Measurements from ENCODE around the gene TMEM213. TPM values are rescaled to one million over a fixed set of nuclear protein-coding genes. Genes with fewer than 3 reads are reported as not detected.

Gene TMEM213
- total RNA-seq, 6 experiments from 2014 or later = not detected

DNA sequence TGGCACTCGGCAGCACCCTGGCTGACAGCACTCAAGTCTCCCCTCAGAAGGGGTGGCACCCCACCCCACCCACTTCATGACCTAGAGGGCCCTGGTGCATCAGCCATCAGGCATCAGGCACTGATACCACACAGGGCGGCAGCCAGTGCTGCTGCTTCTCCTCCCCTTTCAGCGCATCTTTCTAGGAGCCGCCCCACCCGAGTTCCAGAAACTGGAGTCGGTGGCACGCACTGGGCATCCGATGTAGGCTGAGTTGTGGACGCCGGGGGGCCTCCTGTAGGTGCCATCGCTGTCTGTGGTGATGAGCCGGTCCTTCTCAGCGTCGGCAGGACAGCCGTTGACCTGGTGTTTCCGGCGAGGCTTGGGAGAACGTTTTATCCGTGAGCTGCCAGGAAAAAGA, 70.0 kb downstream of the TMEM213 start:
- Mint-ChIP-seq H3K27ac (no peak overlapping the region), H3K36me3 (ENCODE audit: low read depth) (peaks cover 29% of the 10 kb centered on the region), H3K4me1 (ENCODE audit: low read depth) (peaks cover 29% of the 10 kb centered on the region), H3K4me3 (no peak overlapping the region), H3K9me3 (no peaks in the 10 kb centered on the region), H3K27me3 (ENCODE audit: insufficient read depth) (peaks cover 6% of the 10 kb centered on the region)
- TF ChIP-seq, protein P1, sequence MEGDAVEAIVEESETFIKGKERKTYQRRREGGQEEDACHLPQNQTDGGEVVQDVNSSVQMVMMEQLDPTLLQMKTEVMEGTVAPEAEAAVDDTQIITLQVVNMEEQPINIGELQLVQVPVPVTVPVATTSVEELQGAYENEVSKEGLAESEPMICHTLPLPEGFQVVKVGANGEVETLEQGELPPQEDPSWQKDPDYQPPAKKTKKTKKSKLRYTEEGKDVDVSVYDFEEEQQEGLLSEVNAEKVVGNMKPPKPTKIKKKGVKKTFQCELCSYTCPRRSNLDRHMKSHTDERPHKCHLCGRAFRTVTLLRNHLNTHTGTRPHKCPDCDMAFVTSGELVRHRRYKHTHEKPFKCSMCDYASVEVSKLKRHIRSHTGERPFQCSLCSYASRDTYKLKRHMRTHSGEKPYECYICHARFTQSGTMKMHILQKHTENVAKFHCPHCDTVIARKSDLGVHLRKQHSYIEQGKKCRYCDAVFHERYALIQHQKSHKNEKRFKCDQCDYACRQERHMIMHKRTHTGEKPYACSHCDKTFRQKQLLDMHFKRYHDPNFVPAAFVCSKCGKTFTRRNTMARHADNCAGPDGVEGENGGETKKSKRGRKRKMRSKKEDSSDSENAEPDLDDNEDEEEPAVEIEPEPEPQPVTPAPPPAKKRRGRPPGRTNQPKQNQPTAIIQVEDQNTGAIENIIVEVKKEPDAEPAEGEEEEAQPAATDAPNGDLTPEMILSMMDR (IDR thresholded peaks at IDR 0.05) = no peak
- DNase-seq = no peak

DNA sequence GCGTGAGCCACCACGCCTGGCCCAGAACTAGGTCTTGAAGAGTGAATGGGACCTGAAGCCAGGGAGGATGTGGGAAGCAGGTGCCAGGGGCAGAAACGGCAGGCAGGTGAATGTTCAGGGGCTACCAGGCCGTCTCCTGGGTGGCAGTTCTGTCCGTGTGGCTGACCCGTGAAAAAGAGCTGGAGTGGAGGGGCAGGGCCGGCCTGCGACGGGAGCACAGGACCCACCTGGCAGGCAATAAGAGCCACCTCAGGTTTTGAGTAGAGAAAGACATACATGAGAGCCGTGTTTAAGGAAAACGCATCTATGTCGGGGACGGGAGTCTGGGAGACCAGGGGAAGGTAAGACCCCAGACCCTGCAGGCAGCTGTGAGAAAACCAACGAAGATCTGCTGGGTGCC, 70.9 kb downstream of the TMEM213 start:
- H3K36me3 Mint-ChIP-seq (ENCODE audit: low read depth) = peaks cover 23% of the 10 kb centered on the region
- no peaks in the 10 kb centered on the region for H3K9me3 Mint-ChIP-seq
- no peak overlapping the region for H3K4me3 Mint-ChIP-seq
- H3K4me1 Mint-ChIP-seq (ENCODE audit: low read depth) = peaks cover 38% of the 10 kb centered on the region
- no peak overlapping the region for H3K27ac Mint-ChIP-seq
- TF ChIP-seq, protein P1 (IDR thresholded peaks at IDR 0.05) = no peak
- H3K27me3 Mint-ChIP-seq (ENCODE audit: insufficient read depth) = peaks cover 6% of the 10 kb centered on the region
- DNase-seq = no peak

DNA sequence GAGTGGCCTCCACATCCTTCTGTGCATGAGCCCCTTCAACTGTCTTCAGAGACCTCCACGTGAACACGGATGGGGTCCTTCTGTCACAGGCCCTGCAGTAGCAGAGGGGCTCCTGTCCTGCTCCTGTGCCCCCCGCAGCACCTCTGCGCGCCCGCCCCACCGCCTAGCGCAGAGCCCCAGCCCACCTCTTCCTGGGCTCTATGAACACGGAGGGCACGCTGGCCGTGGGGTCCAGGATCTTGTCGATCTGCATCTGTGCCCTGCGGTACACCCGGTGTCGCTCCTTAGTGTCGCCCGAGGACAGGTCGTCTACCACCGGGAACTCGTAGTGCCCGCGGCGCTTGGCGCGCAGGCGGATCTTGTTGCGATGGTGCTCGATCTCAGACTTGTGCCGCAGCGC, 71.6 kb downstream of the TMEM213 start:
- Mint-ChIP-seq H3K9me3 (no peaks in the 10 kb centered on the region), H3K27me3 (ENCODE audit: insufficient read depth) (peaks cover 6% of the 10 kb centered on the region), H3K27ac (no peak overlapping the region), H3K4me3 (no peak overlapping the region), H3K4me1 (ENCODE audit: low read depth) (peaks cover 35% of the 10 kb centered on the region), H3K36me3 (ENCODE audit: low read depth) (peaks cover 17% of the 10 kb centered on the region)
- DNase-seq = no peak
- TF ChIP-seq, protein P1 (IDR thresholded peaks at IDR 0.05) = no peak

DNA sequence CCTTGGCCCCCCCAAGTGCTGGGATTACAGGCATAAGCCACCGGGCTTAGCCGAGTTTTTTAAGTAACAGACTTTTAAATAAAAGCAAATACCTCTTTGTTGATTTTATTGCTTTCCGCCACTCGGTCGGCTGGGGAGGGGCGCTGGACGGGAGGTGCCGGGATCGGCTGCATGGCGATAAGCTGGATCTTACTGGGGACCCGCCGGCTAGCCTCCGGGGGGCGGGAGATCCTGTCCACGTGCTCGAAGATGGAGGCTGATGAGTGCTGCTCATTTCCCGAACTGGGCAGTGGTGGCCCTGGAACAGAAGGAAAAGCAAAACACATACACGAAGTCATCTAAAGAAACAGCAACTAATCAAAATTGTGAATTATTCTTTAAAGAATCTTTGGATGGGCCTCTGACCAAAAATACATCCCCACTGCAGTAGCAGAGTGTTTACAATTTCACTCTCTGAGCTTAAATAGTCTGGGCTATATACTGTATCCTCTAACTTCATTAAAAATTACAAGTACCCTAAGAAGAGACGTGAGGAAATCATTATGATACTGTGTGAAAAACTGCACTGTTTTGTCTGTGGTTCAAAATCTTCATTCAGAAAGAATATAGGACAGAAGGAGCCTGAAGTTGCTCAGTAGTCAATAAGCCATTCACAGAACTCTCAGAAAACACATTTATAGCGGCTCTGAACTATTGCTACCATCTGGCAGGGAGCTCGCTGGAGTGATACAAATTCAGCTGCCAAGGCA, 73.4 kb downstream of the TMEM213 start:
- Mint-ChIP-seq H3K36me3 (ENCODE audit: low read depth) (peaks cover 14% of the 10 kb centered on the region), H3K4me3 (no peak overlapping the region), H3K27ac (no peak overlapping the region), H3K4me1 (ENCODE audit: low read depth) (peaks cover 39% of the 10 kb centered on the region), H3K9me3 (no peaks in the 10 kb centered on the region), H3K27me3 (ENCODE audit: insufficient read depth) (peaks cover 6% of the 10 kb centered on the region)
- DNase-seq = no peak
- TF ChIP-seq, protein P1 (IDR thresholded peaks at IDR 0.05) = no peak

DNA sequence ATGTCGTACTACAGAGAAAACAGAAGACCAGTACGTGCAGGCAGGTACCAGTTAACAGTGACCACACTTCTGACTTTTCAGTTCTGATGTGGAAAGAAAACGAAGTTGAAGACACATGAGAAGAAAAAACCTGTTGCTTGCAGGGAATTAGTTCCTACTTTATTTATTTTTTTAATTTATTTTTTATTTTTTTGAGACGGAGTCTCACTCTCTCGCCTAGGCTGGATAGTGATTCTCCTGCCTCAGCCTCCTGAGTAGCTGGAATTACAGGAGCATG, 74.0 kb downstream of the TMEM213 start:
- no peaks in the 10 kb centered on the region for H3K9me3 Mint-ChIP-seq
- peaks cover 44% of the 10 kb centered on the region for H3K4me1 Mint-ChIP-seq (ENCODE audit: low read depth)
- TF ChIP-seq, protein P1 (IDR thresholded peaks at IDR 0.05) = no peak

More for the DNA sequence above, 74.0 kb downstream of the TMEM213 start:
- no peak for DNase-seq
- Mint-ChIP-seq H3K27me3 (ENCODE audit: insufficient read depth) (peaks cover 6% of the 10 kb centered on the region), H3K27ac (no peak overlapping the region), H3K4me3 (no peak overlapping the region), H3K36me3 (ENCODE audit: low read depth) (peaks cover 14% of the 10 kb centered on the region)

Measured in HFFc6 (cell line).